ENCODE results near the gene POLR3H. TPM values are rescaled to one million over a fixed set of nuclear protein-coding genes. Genes with fewer than 3 reads are reported as not detected.
A peak's percentile ranks its signal among the peaks of the same experiment; 100 is the strongest.
"Not testable (repeated sequence)": the region's sequence is repeated elsewhere in the genome, so short reads cannot be mapped to it uniquely, and the experiment has no call there.

Gene POLR3H
- total RNA-seq, 1 donor from 2014 or later, result 43.7 TPM

DNA sequence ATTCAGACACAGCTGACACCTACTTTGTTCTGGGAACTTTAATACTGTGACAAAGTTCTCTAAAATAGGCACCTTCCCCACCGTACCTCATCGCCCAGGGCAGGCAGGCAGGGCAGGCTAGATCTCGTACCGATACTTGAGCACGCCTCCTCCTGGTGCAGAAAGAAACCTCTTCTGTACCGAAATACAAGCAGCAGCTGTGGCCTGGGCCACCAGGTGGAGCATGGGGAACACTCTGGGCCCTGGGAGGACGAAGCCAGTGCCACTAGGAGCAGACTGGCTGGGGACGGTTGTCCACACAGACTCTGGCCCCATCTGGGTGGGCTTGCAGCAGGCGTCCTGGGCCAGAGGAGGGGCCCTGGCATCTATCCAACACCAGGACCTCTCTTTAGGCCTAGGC lies 32.6 kb upstream of the POLR3H start:
- Histone ChIP-seq H3K36me3 (peaks cover 38% of the 10 kb centered on the region), H3K4me1 (no peaks in the 10 kb centered on the region), H3K9me3 (no peaks in the 10 kb centered on the region), H3K27ac (no peak overlapping the region), H3K27me3 (no peaks in the 10 kb centered on the region), H3K4me3 (no peak overlapping the region)
- TF ChIP-seq, protein P1, sequence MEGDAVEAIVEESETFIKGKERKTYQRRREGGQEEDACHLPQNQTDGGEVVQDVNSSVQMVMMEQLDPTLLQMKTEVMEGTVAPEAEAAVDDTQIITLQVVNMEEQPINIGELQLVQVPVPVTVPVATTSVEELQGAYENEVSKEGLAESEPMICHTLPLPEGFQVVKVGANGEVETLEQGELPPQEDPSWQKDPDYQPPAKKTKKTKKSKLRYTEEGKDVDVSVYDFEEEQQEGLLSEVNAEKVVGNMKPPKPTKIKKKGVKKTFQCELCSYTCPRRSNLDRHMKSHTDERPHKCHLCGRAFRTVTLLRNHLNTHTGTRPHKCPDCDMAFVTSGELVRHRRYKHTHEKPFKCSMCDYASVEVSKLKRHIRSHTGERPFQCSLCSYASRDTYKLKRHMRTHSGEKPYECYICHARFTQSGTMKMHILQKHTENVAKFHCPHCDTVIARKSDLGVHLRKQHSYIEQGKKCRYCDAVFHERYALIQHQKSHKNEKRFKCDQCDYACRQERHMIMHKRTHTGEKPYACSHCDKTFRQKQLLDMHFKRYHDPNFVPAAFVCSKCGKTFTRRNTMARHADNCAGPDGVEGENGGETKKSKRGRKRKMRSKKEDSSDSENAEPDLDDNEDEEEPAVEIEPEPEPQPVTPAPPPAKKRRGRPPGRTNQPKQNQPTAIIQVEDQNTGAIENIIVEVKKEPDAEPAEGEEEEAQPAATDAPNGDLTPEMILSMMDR (IDR thresholded peaks at IDR 0.05), result peak; percentile 35
- DNase-seq, result no peak
- ATAC-seq, result peak; percentile 30
- intact Hi-C loops (cut with DNase I), result no loop called here

DNA sequence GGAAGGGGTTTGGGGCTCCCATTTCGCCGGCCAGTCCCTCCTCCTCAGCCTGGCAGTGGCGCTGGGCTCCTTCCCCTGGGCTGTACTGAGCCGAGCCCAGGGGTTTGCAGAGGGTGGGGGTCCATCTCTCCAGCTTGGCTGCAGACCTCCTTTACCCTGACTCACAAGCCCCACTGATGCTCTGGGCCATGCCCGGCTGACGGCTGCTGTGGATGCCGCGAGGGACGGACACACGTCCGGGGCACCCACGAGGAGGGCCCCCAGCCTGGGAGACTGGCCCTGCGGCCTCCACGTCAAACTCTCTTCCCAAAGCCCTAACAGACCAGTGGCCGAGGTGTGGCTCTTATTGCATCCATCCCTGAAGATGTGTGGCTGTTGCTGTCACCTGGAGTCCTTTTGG lies 31.3 kb upstream of the POLR3H start:
- intact Hi-C loops (cut with DNase I), result no loop called here
- no peak overlapping the region for H3K27ac ChIP-seq
- no peaks in the 10 kb centered on the region for H3K4me1 ChIP-seq
- TF ChIP-seq, protein P1 (IDR thresholded peaks at IDR 0.05), result no peak
- ATAC-seq, result no peak
- no peaks in the 10 kb centered on the region for H3K27me3 ChIP-seq
- no peaks in the 10 kb centered on the region for H3K9me3 ChIP-seq
- no peak overlapping the region for H3K4me3 ChIP-seq
- DNase-seq, result no peak
- H3K36me3 ChIP-seq, result peaks cover 31% of the 10 kb centered on the region

DNA sequence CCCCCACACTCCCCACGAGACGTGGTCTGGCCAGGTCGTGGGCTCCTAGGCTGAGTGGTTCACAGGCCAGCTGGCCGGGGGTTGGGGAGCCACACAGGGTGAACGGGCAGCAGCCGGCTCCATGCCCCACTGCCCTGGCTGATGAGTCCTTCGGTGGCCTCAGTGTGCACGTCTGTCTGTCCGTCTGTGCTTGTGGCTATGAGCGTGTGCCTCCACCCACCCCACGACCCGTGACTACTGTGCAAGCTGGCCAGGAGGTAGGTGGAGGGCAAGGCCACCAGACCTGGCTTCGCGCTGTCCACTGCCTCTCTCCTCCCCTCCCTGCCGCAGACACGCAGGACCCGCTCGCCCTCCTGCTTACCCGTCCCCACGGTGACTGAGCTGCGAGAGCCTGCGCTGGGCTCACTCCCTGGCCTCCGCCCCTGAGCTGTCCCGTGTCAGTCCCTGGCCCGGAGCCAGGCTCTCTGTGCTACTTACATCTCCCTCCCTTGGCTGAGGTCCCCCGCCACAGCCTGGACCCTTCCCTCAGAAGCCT lies 30.6 kb upstream of the POLR3H start:
- Histone ChIP-seq H3K4me1 (no peaks in the 10 kb centered on the region), H3K36me3 (peaks cover 31% of the 10 kb centered on the region), H3K27ac (peak overlapping the region; percentile 6), H3K27me3 (no peaks in the 10 kb centered on the region), H3K4me3 (no peak overlapping the region), H3K9me3 (no peaks in the 10 kb centered on the region)
- intact Hi-C loops (cut with DNase I), result no loop called here
- ATAC-seq, result peak; percentile 7
- DNase-seq, result peak; percentile 73
- TF ChIP-seq, protein P1 (IDR thresholded peaks at IDR 0.05), result no peak

DNA sequence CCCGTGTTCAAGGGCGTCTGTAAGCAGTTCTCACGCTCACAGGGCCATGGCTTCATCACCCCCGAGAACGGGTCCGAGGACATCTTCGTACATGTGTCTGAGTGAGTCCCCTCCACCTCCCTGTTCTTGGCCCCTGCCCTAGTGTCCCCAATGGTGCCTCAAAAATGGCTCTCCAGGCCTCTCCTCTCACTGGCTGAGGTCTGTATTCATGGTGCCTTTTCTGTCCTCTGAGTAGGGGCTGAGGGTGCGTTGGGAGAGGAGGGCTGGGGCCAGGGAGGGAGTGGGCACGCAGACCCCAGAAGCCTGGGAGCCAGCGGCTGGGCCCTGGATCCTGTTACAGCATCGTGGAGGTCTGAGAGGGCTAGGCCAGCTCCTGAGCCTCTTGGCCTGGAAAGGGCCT lies 29.4 kb upstream of the POLR3H start:
- DNase-seq, result no peak
- no peaks in the 10 kb centered on the region for H3K27me3 ChIP-seq
- H3K9me3 ChIP-seq, result no peaks in the 10 kb centered on the region
- H3K4me1 ChIP-seq, result no peaks in the 10 kb centered on the region
- ATAC-seq, result no peak
- H3K4me3 ChIP-seq, result no peak overlapping the region
- intact Hi-C loops (cut with DNase I), result no loop called here
- TF ChIP-seq, protein P1 (IDR thresholded peaks at IDR 0.05), result no peak
- H3K36me3 ChIP-seq, result peaks cover 23% of the 10 kb centered on the region
- no peak overlapping the region for H3K27ac ChIP-seq

DNA sequence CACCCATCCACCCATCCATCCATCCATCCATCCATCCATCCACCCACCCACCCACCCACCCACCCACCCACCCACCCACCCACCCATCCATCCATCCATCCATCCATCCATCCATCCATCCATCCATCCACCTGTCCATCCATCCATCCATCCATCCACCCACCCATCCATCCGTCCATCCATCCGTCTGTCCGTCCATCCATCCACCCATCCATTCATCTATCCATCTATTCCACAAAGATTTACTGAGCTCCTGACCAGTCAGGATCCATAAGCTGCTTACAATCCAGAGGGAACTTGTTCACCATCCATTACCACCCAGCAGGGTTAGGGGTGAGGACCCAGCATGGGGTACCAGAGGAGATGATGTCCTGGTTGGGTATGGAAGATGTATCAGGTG lies 28.0 kb upstream of the POLR3H start:
- intact Hi-C loops (cut with DNase I); DNase-seq; H3K9me3 ChIP-seq; H3K27me3 ChIP-seq; H3K4me1 ChIP-seq; ATAC-seq; H3K4me3 ChIP-seq; H3K27ac ChIP-seq: not testable (repeated sequence)
- peaks cover 10% of the 10 kb centered on the region for H3K36me3 ChIP-seq

DNA sequence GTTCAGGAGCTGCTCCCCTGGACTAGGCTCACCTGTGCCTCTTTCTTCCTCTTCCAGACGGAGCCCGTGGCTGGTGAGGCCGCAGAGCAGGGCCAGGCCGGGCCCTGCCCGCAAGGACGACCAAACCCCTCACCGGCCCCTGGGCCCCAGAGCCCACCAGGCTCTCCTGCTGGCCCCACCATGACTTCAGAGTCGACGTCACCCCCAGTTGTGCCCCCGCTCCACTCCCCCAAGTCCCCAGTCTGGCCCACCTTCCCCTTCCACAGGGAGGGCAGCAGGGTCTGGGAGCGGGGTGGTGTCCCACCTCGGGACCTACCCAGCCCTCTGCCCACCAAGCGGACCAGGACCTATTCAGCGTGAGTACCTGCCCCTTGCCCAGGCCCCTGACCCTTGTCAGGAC lies 27.5 kb upstream of the POLR3H start:
- ATAC-seq (no peak), DNase-seq (no peak)
- Histone ChIP-seq H3K27me3 (no peaks in the 10 kb centered on the region), H3K4me1 (no peaks in the 10 kb centered on the region), H3K9me3 (no peaks in the 10 kb centered on the region), H3K36me3 (peaks cover 5% of the 10 kb centered on the region), H3K4me3 (no peak overlapping the region), H3K27ac (no peak overlapping the region)
- intact Hi-C loops (cut with DNase I), result no loop called here
- TF ChIP-seq, protein P1 (IDR thresholded peaks at IDR 0.05), result no peak
